ENCODE results near the gene NEK10. TPM values are rescaled to one million over a fixed set of nuclear protein-coding genes. Genes with fewer than 3 reads are reported as not detected.
"Not testable (repeated sequence)": the region's sequence is repeated elsewhere in the genome, so short reads cannot be mapped to it uniquely, and the experiment has no call there.

NEK10 gene
- total RNA-seq, 4 donors from 2014 or later = 4.0 to 6.0 (median 5.4) TPM

DNA sequence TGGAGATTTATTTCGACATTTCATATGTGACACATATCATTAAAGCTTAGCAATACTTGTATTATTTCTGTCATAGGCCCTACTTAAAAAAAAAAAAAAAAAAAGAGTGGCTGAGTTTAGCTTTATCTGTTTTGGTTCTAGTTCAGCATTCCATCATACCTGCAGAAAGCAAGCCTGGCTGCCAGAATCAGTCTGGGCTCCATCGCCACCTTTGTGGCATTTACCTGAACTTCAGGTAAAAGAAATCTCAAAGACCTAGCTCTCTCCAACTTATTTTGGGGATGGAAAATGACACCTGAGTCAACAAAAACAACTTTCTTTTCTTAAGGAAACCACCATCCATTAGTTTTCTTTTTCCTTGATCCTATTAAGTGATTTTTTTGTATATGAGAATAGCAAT is 82.1 kb downstream of the NEK10 start:
- TF ChIP-seq CTCF (IDR thresholded peaks at IDR 0.05) = no peak
- TF ChIP-seq POLR2A (IDR thresholded peaks at IDR 0.05) = no peak
- no peak for DNase-seq
- Histone ChIP-seq H3K27ac (no peak overlapping the region), H3K36me3 (no peaks in the 10 kb centered on the region), H3K9me3 (no peaks in the 10 kb centered on the region), H3K27me3 (no peaks in the 10 kb centered on the region), H3K4me3 (no peak overlapping the region), H3K4me1 (no peaks in the 10 kb centered on the region)

- H3K27me3 ChIP-seq, H3K27ac ChIP-seq, H3K4me1 ChIP-seq, H3K36me3 ChIP-seq, DNase-seq, H3K4me3 ChIP-seq, H3K9me3 ChIP-seq: not testable (repeated sequence)
Observed at GRCh38 chr3:27286467-27286866, 82.7 kb downstream of the NEK10 start.

GRCh38 chr3:27285668-27286067 is 83.5 kb downstream of the NEK10 start:
- Histone ChIP-seq H3K9me3 (no peaks in the 10 kb centered on the region), H3K4me1 (no peaks in the 10 kb centered on the region), H3K4me3 (no peak overlapping the region), H3K36me3 (no peaks in the 10 kb centered on the region), H3K27me3 (no peaks in the 10 kb centered on the region), H3K27ac (no peak overlapping the region)
- no peak for DNase-seq
- TF ChIP-seq CTCF (IDR thresholded peaks at IDR 0.05) (no peak), POLR2A (IDR thresholded peaks at IDR 0.05) (no peak)

- Histone ChIP-seq H3K9me3 (no peaks in the 10 kb centered on the region), H3K4me1 (no peaks in the 10 kb centered on the region), H3K36me3 (no peaks in the 10 kb centered on the region), H3K27me3 (no peaks in the 10 kb centered on the region), H3K4me3 (no peak overlapping the region), H3K27ac (no peak overlapping the region)
- no peak for TF ChIP-seq POLR2A (IDR thresholded peaks at IDR 0.05)
- no peak for TF ChIP-seq CTCF (IDR thresholded peaks at IDR 0.05)
- DNase-seq = no peak
Observed at GRCh38 chr3:27281671-27282150, 87.5 kb downstream of the NEK10 start.

DNA sequence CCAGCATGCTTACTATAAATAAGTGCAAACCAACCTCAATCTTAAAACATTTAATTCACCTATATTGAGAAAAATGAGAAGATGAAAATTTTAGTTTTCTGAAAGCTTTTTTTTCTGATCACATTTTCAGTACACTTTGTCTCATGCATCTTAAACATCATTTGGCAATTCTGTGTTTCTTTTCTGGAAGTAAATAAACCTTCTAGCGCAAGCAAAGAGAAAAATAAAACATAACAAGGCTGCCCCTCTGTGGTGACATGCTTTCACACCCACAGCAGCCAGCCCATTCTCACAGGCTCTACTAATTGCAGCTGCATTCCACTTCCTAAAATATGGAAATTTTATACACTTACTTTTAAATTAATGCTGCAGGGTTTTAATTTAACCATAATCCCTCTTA is 90.1 kb downstream of the NEK10 start:
- H3K27ac ChIP-seq = no peak overlapping the region
- no peaks in the 10 kb centered on the region for H3K9me3 ChIP-seq

More for the DNA sequence above, 90.1 kb downstream of the NEK10 start:
- no peak for DNase-seq
- TF ChIP-seq POLR2A (IDR thresholded peaks at IDR 0.05) (no peak), CTCF (IDR thresholded peaks at IDR 0.05) (peak in 3 of 6 experiments; percentile 37 to 43 (median 41))
- Histone ChIP-seq H3K4me3 (no peak overlapping the region), H3K27me3 (no peaks in the 10 kb centered on the region), H3K4me1 (no peaks in the 10 kb centered on the region), H3K36me3 (no peaks in the 10 kb centered on the region)
